ENCODE data around the gene ROBO1.

DNA sequence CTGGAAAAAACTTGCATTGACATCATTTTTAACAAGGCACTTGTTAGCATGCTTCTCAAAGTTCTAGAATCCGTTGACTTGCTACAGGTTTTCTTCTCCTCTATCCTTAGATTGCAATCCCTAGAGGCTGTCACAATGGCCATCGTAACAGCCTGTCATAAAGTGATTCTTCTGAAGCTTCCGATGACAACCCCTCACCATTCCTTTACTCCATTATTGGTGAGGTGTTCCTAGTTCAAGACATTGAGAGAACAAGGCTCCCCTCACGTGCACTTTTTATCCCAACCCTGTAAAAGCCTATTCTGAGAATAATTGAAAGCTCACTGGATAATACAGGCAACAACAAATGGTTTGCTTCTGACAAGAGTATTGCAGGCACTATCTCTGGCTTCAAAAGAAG, 131.4 kb downstream of the ROBO1 start:
- TF ChIP-seq, protein P1, sequence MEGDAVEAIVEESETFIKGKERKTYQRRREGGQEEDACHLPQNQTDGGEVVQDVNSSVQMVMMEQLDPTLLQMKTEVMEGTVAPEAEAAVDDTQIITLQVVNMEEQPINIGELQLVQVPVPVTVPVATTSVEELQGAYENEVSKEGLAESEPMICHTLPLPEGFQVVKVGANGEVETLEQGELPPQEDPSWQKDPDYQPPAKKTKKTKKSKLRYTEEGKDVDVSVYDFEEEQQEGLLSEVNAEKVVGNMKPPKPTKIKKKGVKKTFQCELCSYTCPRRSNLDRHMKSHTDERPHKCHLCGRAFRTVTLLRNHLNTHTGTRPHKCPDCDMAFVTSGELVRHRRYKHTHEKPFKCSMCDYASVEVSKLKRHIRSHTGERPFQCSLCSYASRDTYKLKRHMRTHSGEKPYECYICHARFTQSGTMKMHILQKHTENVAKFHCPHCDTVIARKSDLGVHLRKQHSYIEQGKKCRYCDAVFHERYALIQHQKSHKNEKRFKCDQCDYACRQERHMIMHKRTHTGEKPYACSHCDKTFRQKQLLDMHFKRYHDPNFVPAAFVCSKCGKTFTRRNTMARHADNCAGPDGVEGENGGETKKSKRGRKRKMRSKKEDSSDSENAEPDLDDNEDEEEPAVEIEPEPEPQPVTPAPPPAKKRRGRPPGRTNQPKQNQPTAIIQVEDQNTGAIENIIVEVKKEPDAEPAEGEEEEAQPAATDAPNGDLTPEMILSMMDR (conservative IDR thresholded peaks at IDR 0.05) = no peak
- no peak for TF ChIP-seq ZFX (IDR thresholded peaks at IDR 0.05)
